SK-N-SH (cell line): ENCODE measurements around the gene ACOX2. TPM values are rescaled to one million over a fixed set of nuclear protein-coding genes. Genes with fewer than 3 reads are reported as not detected.

Source experiments
- CTCF ChIA-PET: fragments of 300-600, 350-600 bp; formaldehyde crosslinking; extraction: SDS; loops from one replicate; lab custom pipeline; 2021; lab: Yijun Ruan, JAX
- POLR2A ChIA-PET: fragments of 350-600 bp; sonication (Branson Sonifier 250); formaldehyde crosslinking; extraction: SDS; loops from one replicate; lab custom pipeline; 2020; ENCODE audit warnings: antibody characterized with exemption, inconsistent platforms; lab: Yijun Ruan, JAX
- DNase-seq: peaks from one replicate; pipeline ENCODE4 v3.0.0; 2012
- H2AFZ ChIP-seq: fragments of 200-600 bp; sonication (generic); 2 replicates; pipeline ENCODE4 v1.8.1; 2016; ENCODE audit warnings: antibody characterized with exemption, mild to moderate bottlenecking, low read depth
- H3F3A ChIP-seq: fragments of 200-600 bp; sonication (generic); replicated peaks from 2 replicates; pipeline ENCODE3; 2016; ENCODE audit warnings: antibody characterized with exemption, mild to moderate bottlenecking; ENCODE audit not compliant: insufficient read depth
- H3K27ac ChIP-seq, 2 experiments: fragments of 200-500 bp in 1 of 2; fragments of 200-600 bp in 1 of 2; sonication (Bioruptor generic) in 1 of 2; sonication (generic), shearing (Covaris generic) in 1 of 2; 2 replicates each; pipeline versions ENCODE4 v1.5.1 to v1.6.1; 2014 to 2016; ENCODE audit warnings: low read depth in 2 of 2, inconsistent platforms in 1 of 2, low read length in 1 of 2, mild to moderate bottlenecking in 1 of 2, mixed read lengths in 1 of 2
- H3K27me3 ChIP-seq: fragments of 200-600 bp; sonication (generic), shearing (Covaris generic); 2 replicates; pipeline ENCODE4 v1.6.1; 2016; ENCODE audit warnings: mixed run types; ENCODE audit not compliant: insufficient read depth
- H3K36me3 ChIP-seq, 2 experiments: fragments of 200-500 bp in 1 of 2; fragments of 200-600 bp in 1 of 2; sonication (Bioruptor generic) in 1 of 2; sonication (generic) in 1 of 2; replicated peaks in 1 of 2; 2 replicates each; pipeline versions ENCODE3 to v1.5.1; 2014 to 2016; ENCODE audit warnings: low read length in 1 of 2, mild to moderate bottlenecking in 1 of 2; ENCODE audit not compliant: insufficient read depth in 2 of 2, control insufficient read depth in 1 of 2
- H3K4me1 ChIP-seq, 2 experiments: fragments of 200-500 bp in 1 of 2; fragments of 200-600 bp in 1 of 2; sonication (Bioruptor generic) in 1 of 2; sonication (generic), shearing (Covaris generic) in 1 of 2; 2 replicates each; pipeline versions ENCODE4 v1.5.1 to v1.6.1; 2014 to 2016; ENCODE audit warnings: low read depth in 1 of 2, low read length in 1 of 2, mixed run types in 1 of 2; ENCODE audit not compliant: insufficient read depth in 2 of 2, control insufficient read depth in 1 of 2
- H3K4me2 ChIP-seq: fragments of 200-600 bp; sonication (generic), shearing (Covaris generic); 2 replicates; pipeline ENCODE4 v1.6.1; 2017; ENCODE audit warnings: mixed run types
- H3K4me3 ChIP-seq, 2 experiments: fragments of 200-500 bp in 1 of 2; fragments of 200-600 bp in 1 of 2; sonication (Bioruptor generic) in 1 of 2; sonication (generic), shearing (Covaris generic) in 1 of 2; 2 replicates each; pipeline versions ENCODE4 v1.5.1 to v1.8.1; 2014 to 2016; ENCODE audit warnings: low read depth in 2 of 2, inconsistent platforms in 1 of 2, low read length in 1 of 2, mild to moderate bottlenecking in 1 of 2, mixed read lengths in 1 of 2, moderate library complexity in 1 of 2
- H3K79me2 ChIP-seq: fragments of 200-600 bp; sonication (generic); 2 replicates; pipeline ENCODE4 v1.8.1; 2017; ENCODE audit warnings: mild to moderate bottlenecking; ENCODE audit not compliant: insufficient read depth
- H3K9ac ChIP-seq: fragments of 200-600 bp; sonication (generic); 2 replicates; pipeline ENCODE4 v1.6.1; 2017; ENCODE audit warnings: mixed run types
- H3K9me2 ChIP-seq: fragments of 200-600 bp; sonication (generic); 2 replicates; pipeline ENCODE4 v1.6.1; 2017; ENCODE audit warnings: mixed run types
- H3K9me3 ChIP-seq: fragments of 200-600 bp; sonication (generic); 2 replicates; pipeline ENCODE4 v1.6.1; 2017; ENCODE audit warnings: mixed run types, mild to moderate bottlenecking, moderate library complexity
- H4K20me1 ChIP-seq: fragments of 200-600 bp; sonication (generic); 2 replicates; pipeline ENCODE4 v1.6.1; 2017; ENCODE audit warnings: mild to moderate bottlenecking, mixed run types; ENCODE audit not compliant: insufficient read depth
- FOSL2 ChIP-seq: IDR thresholded peaks from 2 replicates; pipeline ENCODE4 v1.4.0; 2012; ENCODE audit warnings: low read depth, mild to moderate bottlenecking, moderate library complexity, borderline replicate concordance
- NFIC ChIP-seq: IDR thresholded peaks from 2 replicates; pipeline ENCODE4 v1.4.0; 2012; ENCODE audit warnings: borderline replicate concordance
- RCOR1 ChIP-seq: fragments of 150-350 bp; IDR thresholded peaks from 2 replicates; pipeline ENCODE4 v1.6.1; 2017; ENCODE audit warnings: antibody characterized with exemption, low read length
- RFX5 ChIP-seq: IDR thresholded peaks from 2 replicates; pipeline ENCODE4 v1.6.1; 2012; ENCODE audit warnings: mild to moderate bottlenecking, improper control_type of control experiment, low read length
- TAF1 ChIP-seq: IDR thresholded peaks from 2 replicates; pipeline ENCODE4 v1.6.1; 2012; ENCODE audit warnings: low read depth, mild to moderate bottlenecking, low read length, moderate library complexity, borderline replicate concordance
- YY1 ChIP-seq: IDR thresholded peaks from 2 replicates; pipeline ENCODE4 v1.4.0; 2012; ENCODE audit warnings: low read depth, mild to moderate bottlenecking
- WGBS: methylation state at CpG from one replicate; pipeline ENCODE4 v1.1.6; 2017; ENCODE audit warnings: low lambda C conversion rate; 5-methylcytosine and 5-hydroxymethylcytosine counted together
- polyA plus RNA-seq, 3 experiments: library from polyadenylated mRNA; depleted of rRNA; stranded (reverse); fragments of >200 nt; gene quantifications; 2 replicates each; pipeline ENCODE4 v1.2.3, GENCODE V29; 2012
- TF ChIP-seq, protein P1 (sequence below): IDR thresholded peaks from 2 replicates; pipeline ENCODE4 v1.4.0; 2012; ENCODE audit warnings: low read depth, borderline replicate concordance
- TF ChIP-seq, protein P2 (sequence below): fragments of 200-600 bp; sonication (generic); IDR thresholded peaks from 2 replicates; pipeline ENCODE4 v1.6.1; 2017; ENCODE audit warnings: antibody characterized with exemption, mild to moderate bottlenecking, moderate library complexity
- TF ChIP-seq, protein P3 (sequence below): IDR thresholded peaks from 2 replicates; pipeline ENCODE4 v1.6.1; 2012; ENCODE audit warnings: mild to moderate bottlenecking, low read depth, low read length, moderate library complexity

ACOX2 gene
- polyA plus RNA-seq, 1 of the 3 experiments (the other 2 are of a cell fraction), result 9.0 TPM

DNA sequence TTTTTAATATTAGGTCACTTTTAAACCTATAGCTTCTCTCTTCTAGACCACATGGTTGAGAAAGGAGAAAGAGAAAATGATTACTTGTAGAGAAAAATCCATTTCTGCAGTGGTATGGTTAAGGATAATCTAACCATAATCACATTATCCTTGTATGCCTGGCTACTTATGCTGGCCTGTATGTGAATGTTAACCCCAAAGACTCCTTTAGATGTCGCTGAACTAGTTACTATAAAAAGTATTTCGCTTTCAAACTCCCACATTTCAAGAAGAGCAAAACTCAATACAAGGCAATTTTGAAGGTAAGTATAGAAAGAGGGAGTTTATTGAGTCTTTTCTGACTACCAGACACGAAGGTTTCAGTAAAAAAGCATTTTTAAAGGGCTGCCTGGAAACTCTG, 42.9 kb downstream of the ACOX2 start:
- no peaks in the 10 kb centered on the region for H3K36me3 ChIP-seq
- DNase-seq, result no peak
- 0 out of 2 replicates have a peak overlapping the region, but pooled peaks have one; percentile 74 for H3K9ac ChIP-seq
- no peaks in the 10 kb centered on the region for H3K9me3 ChIP-seq
- CTCF ChIA-PET, result interaction anchor here (0.6 to 6.1 kb wide), 9 partner anchors 13 to 317 kb away, joined by 3 to 99 read pairs (median 4); partner anchors contain the start of gene ACOX2
- peaks cover 20 to 34% of the 10 kb centered on the region in 2 experiments; a peak in 3 of 4 replicates for H3K4me1 ChIP-seq
- peak overlapping the region; percentile 84 for H3K4me3 ChIP-seq
- H3K4me2 ChIP-seq, result peak overlapping the region; percentile 85
- peaks cover 8% of the 10 kb centered on the region for H3F3A ChIP-seq
- H2AFZ ChIP-seq, result no peak overlapping the region
- H4K20me1 ChIP-seq, result peaks cover 24% of the 10 kb centered on the region; the same call in 1 of the 2 replicates
- no peaks in the 10 kb centered on the region for H3K27me3 ChIP-seq
- TF ChIP-seq, protein P1, sequence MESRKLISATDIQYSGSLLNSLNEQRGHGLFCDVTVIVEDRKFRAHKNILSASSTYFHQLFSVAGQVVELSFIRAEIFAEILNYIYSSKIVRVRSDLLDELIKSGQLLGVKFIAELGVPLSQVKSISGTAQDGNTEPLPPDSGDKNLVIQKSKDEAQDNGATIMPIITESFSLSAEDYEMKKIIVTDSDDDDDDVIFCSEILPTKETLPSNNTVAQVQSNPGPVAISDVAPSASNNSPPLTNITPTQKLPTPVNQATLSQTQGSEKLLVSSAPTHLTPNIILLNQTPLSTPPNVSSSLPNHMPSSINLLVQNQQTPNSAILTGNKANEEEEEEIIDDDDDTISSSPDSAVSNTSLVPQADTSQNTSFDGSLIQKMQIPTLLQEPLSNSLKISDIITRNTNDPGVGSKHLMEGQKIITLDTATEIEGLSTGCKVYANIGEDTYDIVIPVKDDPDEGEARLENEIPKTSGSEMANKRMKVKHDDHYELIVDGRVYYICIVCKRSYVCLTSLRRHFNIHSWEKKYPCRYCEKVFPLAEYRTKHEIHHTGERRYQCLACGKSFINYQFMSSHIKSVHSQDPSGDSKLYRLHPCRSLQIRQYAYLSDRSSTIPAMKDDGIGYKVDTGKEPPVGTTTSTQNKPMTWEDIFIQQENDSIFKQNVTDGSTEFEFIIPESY, result no peak
- TF ChIP-seq TAF1, result no peak
- TF ChIP-seq RFX5, result no peak
- no peak for TF ChIP-seq NFIC
- TF ChIP-seq, protein P2, sequence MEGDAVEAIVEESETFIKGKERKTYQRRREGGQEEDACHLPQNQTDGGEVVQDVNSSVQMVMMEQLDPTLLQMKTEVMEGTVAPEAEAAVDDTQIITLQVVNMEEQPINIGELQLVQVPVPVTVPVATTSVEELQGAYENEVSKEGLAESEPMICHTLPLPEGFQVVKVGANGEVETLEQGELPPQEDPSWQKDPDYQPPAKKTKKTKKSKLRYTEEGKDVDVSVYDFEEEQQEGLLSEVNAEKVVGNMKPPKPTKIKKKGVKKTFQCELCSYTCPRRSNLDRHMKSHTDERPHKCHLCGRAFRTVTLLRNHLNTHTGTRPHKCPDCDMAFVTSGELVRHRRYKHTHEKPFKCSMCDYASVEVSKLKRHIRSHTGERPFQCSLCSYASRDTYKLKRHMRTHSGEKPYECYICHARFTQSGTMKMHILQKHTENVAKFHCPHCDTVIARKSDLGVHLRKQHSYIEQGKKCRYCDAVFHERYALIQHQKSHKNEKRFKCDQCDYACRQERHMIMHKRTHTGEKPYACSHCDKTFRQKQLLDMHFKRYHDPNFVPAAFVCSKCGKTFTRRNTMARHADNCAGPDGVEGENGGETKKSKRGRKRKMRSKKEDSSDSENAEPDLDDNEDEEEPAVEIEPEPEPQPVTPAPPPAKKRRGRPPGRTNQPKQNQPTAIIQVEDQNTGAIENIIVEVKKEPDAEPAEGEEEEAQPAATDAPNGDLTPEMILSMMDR, result no peak
- no peak for TF ChIP-seq RCOR1
- TF ChIP-seq, protein P3, sequence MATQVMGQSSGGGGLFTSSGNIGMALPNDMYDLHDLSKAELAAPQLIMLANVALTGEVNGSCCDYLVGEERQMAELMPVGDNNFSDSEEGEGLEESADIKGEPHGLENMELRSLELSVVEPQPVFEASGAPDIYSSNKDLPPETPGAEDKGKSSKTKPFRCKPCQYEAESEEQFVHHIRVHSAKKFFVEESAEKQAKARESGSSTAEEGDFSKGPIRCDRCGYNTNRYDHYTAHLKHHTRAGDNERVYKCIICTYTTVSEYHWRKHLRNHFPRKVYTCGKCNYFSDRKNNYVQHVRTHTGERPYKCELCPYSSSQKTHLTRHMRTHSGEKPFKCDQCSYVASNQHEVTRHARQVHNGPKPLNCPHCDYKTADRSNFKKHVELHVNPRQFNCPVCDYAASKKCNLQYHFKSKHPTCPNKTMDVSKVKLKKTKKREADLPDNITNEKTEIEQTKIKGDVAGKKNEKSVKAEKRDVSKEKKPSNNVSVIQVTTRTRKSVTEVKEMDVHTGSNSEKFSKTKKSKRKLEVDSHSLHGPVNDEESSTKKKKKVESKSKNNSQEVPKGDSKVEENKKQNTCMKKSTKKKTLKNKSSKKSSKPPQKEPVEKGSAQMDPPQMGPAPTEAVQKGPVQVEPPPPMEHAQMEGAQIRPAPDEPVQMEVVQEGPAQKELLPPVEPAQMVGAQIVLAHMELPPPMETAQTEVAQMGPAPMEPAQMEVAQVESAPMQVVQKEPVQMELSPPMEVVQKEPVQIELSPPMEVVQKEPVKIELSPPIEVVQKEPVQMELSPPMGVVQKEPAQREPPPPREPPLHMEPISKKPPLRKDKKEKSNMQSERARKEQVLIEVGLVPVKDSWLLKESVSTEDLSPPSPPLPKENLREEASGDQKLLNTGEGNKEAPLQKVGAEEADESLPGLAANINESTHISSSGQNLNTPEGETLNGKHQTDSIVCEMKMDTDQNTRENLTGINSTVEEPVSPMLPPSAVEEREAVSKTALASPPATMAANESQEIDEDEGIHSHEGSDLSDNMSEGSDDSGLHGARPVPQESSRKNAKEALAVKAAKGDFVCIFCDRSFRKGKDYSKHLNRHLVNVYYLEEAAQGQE, result no peak
- no peak for TF ChIP-seq FOSL2
- TF ChIP-seq YY1, result no peak
- peak overlapping the region in 1 of 2 experiments; percentile 72; a peak in 2 of 4 replicates for H3K27ac ChIP-seq
- H3K9me2 ChIP-seq, result no peaks in the 10 kb centered on the region
- POLR2A ChIA-PET, result interaction anchor here (1.2 kb wide), 1 partner anchor 34 kb away, joined by 4 read pairs; no protein-coding TSS in a partner anchor
- H3K79me2 ChIP-seq, result peaks cover 67% of the 10 kb centered on the region
- WGBS, result 43% methylated on average over 3 of the region's 3 CpGs
